SK-N-SH (cell line): ENCODE measurements around the gene OPHN1.

ENCODE experiments used
- CTCF ChIP-seq: fragments of 200-600 bp; sonication (generic); IDR thresholded peaks from 2 replicates; pipeline ENCODE4 v1.6.1; 2017; ENCODE audit warnings: antibody characterized with exemption, mild to moderate bottlenecking, moderate library complexity
- EP300 ChIP-seq, 2 experiments: IDR thresholded peaks; 2 replicates each; pipeline versions ENCODE4 v1.4.0 to v1.6.1; 2012; ENCODE audit warnings: borderline replicate concordance in 1 of 2, low read depth in 1 of 2, low read length in 1 of 2
- EZH2phosphoT487 ChIP-seq: fragments of 200-600 bp; sonication (generic); IDR thresholded peaks from 2 replicates; pipeline ENCODE4 v1.6.1; 2017; ENCODE audit warnings: low read depth, mixed run types, mild to moderate bottlenecking, antibody characterized with exemption, moderate library complexity, borderline replicate concordance
- FOSL2 ChIP-seq: IDR thresholded peaks from 2 replicates; pipeline ENCODE4 v1.4.0; 2012; ENCODE audit warnings: low read depth, mild to moderate bottlenecking, moderate library complexity, borderline replicate concordance
- MXI1 ChIP-seq: IDR thresholded peaks from 2 replicates; pipeline ENCODE4 v1.6.1; 2012; ENCODE audit warnings: mild to moderate bottlenecking, low read depth, low read length, improper control_type of control experiment
- RAD21 ChIP-seq: IDR thresholded peaks from 2 replicates; pipeline ENCODE4 v1.6.1; 2012; ENCODE audit warnings: mild to moderate bottlenecking, low read length
- RFX5 ChIP-seq: IDR thresholded peaks from 2 replicates; pipeline ENCODE4 v1.6.1; 2012; ENCODE audit warnings: mild to moderate bottlenecking, improper control_type of control experiment, low read length
- SMC3 ChIP-seq: IDR thresholded peaks from 2 replicates; pipeline ENCODE4 v1.6.1; 2012; ENCODE audit warnings: low read depth, low read length, improper control_type of control experiment
- TAF1 ChIP-seq: IDR thresholded peaks from 2 replicates; pipeline ENCODE4 v1.6.1; 2012; ENCODE audit warnings: low read depth, mild to moderate bottlenecking, low read length, moderate library complexity, borderline replicate concordance
- YY1 ChIP-seq: IDR thresholded peaks from 2 replicates; pipeline ENCODE4 v1.4.0; 2012; ENCODE audit warnings: low read depth, mild to moderate bottlenecking
- TF ChIP-seq, protein P1 (sequence below): IDR thresholded peaks from 2 replicates; pipeline ENCODE4; 2012
- TF ChIP-seq, protein P2 (sequence below): IDR thresholded peaks from 2 replicates; pipeline ENCODE4 v1.4.0; 2012; ENCODE audit warnings: low read depth, borderline replicate concordance
- TF ChIP-seq, protein P3 (sequence below): IDR thresholded peaks from 2 replicates; pipeline ENCODE4 v1.4.0; 2012; ENCODE audit warnings: low read depth, borderline replicate concordance
- TF ChIP-seq, protein P4 (sequence below): IDR thresholded peaks from 2 replicates; pipeline ENCODE4 v1.4.0; 2012; ENCODE audit warnings: low read depth

- TF ChIP-seq, protein P1, sequence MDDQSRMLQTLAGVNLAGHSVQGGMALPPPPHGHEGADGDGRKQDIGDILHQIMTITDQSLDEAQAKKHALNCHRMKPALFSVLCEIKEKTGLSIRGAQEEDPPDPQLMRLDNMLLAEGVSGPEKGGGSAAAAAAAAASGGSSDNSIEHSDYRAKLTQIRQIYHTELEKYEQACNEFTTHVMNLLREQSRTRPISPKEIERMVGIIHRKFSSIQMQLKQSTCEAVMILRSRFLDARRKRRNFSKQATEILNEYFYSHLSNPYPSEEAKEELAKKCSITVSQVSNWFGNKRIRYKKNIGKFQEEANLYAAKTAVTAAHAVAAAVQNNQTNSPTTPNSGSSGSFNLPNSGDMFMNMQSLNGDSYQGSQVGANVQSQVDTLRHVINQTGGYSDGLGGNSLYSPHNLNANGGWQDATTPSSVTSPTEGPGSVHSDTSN: no peak
- no peak for TF ChIP-seq RFX5
- no peak for TF ChIP-seq CTCF
- no peak for TF ChIP-seq FOSL2
- no peak for TF ChIP-seq YY1
- TF ChIP-seq SMC3: no peak
- TF ChIP-seq, protein P2, sequence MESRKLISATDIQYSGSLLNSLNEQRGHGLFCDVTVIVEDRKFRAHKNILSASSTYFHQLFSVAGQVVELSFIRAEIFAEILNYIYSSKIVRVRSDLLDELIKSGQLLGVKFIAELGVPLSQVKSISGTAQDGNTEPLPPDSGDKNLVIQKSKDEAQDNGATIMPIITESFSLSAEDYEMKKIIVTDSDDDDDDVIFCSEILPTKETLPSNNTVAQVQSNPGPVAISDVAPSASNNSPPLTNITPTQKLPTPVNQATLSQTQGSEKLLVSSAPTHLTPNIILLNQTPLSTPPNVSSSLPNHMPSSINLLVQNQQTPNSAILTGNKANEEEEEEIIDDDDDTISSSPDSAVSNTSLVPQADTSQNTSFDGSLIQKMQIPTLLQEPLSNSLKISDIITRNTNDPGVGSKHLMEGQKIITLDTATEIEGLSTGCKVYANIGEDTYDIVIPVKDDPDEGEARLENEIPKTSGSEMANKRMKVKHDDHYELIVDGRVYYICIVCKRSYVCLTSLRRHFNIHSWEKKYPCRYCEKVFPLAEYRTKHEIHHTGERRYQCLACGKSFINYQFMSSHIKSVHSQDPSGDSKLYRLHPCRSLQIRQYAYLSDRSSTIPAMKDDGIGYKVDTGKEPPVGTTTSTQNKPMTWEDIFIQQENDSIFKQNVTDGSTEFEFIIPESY: no peak
- TF ChIP-seq EP300 (IDR thresholded peaks at IDR 0.05; ENCODE audit: borderline replicate concordance in 1 of 2, low read depth in 1 of 2, low read length in 1 of 2): no peak
- TF ChIP-seq, protein P3, sequence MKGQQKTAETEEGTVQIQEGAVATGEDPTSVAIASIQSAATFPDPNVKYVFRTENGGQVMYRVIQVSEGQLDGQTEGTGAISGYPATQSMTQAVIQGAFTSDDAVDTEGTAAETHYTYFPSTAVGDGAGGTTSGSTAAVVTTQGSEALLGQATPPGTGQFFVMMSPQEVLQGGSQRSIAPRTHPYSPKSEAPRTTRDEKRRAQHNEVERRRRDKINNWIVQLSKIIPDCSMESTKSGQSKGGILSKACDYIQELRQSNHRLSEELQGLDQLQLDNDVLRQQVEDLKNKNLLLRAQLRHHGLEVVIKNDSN: no peak
- TF ChIP-seq TAF1: no peak
- TF ChIP-seq MXI1: no peak
- no peak for TF ChIP-seq EZH2phosphoT487
- TF ChIP-seq, protein P4, sequence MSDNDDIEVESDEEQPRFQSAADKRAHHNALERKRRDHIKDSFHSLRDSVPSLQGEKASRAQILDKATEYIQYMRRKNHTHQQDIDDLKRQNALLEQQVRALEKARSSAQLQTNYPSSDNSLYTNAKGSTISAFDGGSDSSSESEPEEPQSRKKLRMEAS: no peak
- no peak for TF ChIP-seq RAD21
These were observed 319.3 kb downstream of the OPHN1 start for GRCh38 chrX:68113837-68114572.
